ENCODE results near the gene OPA3.

Gene OPA3

GRCh38 chr19:45560038-45560437 is 24.6 kb downstream of the OPA3 start:
- ChIA-PET POLR2A (no interaction called here), CTCF (interaction anchor here (1.1 to 3.2 kb wide), 7 partner anchors 9 to 83 kb away, joined by 4 to 34 read pairs (median 5); no protein-coding TSS in a partner anchor)
- TF ChIP-seq CTCF (IDR thresholded peaks at IDR 0.05; ENCODE audit: control extremely low read depth, extremely low read depth, low read depth, missing control alignments) = no peak
- no peak for DNase-seq (ENCODE audit: extremely low spot score)

GRCh38 chr19:45558399-45558878 is 26.2 kb downstream of the OPA3 start:
- TF ChIP-seq CTCF (IDR thresholded peaks at IDR 0.05; ENCODE audit: control extremely low read depth, extremely low read depth, low read depth, missing control alignments) = peak; percentile 65
- peak; percentile 87 for DNase-seq (ENCODE audit: extremely low spot score)
- ChIA-PET POLR2A (no interaction called here), CTCF (interaction anchor here (0.5 to 3.2 kb wide), 37 partner anchors 9 to 394 kb away, joined by 3 to 34 read pairs (median 4); partner anchors contain the start of genes OPA3 and RTN2)

- POLR2A ChIA-PET = no interaction called here
Measured at GRCh38 chr19:45556835-45557234, 27.8 kb downstream of the OPA3 start.

GRCh38 chr19:45554481-45554880 is 30.1 kb downstream of the OPA3 start:
- DNase-seq (ENCODE audit: extremely low spot score) = no peak
- CTCF ChIA-PET = interaction anchor here (1.1 to 1.8 kb wide), 3 partner anchors 17 to 59 kb away, joined by 3 to 5 read pairs (median 3); no protein-coding TSS in a partner anchor
- no peak for TF ChIP-seq CTCF (IDR thresholded peaks at IDR 0.05; ENCODE audit: control extremely low read depth, extremely low read depth, low read depth, missing control alignments)
- POLR2A ChIA-PET = no interaction called here

More at GRCh38 chr19:45556835-45557234, 27.8 kb downstream of the OPA3 start:
- CTCF ChIA-PET = interaction anchor here (0.6 to 3.2 kb wide), 9 partner anchors 8 to 79 kb away, joined by 3 to 34 read pairs (median 10); no protein-coding TSS in a partner anchor
- TF ChIP-seq CTCF (IDR thresholded peaks at IDR 0.05; ENCODE audit: control extremely low read depth, extremely low read depth, low read depth, missing control alignments) = no peak
- no peak for DNase-seq (ENCODE audit: extremely low spot score)

- POLR2A ChIA-PET = no interaction called here
- DNase-seq (ENCODE audit: extremely low spot score) = no peak
- CTCF ChIA-PET = interaction anchor here (1.0 to 3.9 kb wide), 6 partner anchors 10 to 75 kb away, joined by 3 to 11 read pairs (median 4); no protein-coding TSS in a partner anchor
- TF ChIP-seq CTCF (IDR thresholded peaks at IDR 0.05; ENCODE audit: control extremely low read depth, extremely low read depth, low read depth, missing control alignments) = no peak
Measured at GRCh38 chr19:45553464-45553863, 31.1 kb downstream of the OPA3 start.

GRCh38 chr19:45547965-45548609 is 36.5 kb downstream of the OPA3 start:
- no peak for DNase-seq (ENCODE audit: extremely low spot score)
- no peak for TF ChIP-seq CTCF (IDR thresholded peaks at IDR 0.05; ENCODE audit: control extremely low read depth, extremely low read depth, low read depth, missing control alignments)
- POLR2A ChIA-PET = no interaction called here
- CTCF ChIA-PET = interaction anchor here (1.5 to 4.5 kb wide), 5 partner anchors 10 to 94 kb away, joined by 5 to 34 read pairs (median 8); no protein-coding TSS in a partner anchor
